OCI-M2 (cell line): Measurements from ENCODE around the gene JAG1.

Source experiments
- DNase-seq: peaks from one replicate; lab custom pipeline; 2025; ENCODE audit not compliant: unreplicated experiment; lab: John Stamatoyannopoulos, UW

Gene JAG1

GRCh38 chr20:10654630-10655029 is 19.2 kb downstream of the JAG1 start:
- no peak for DNase-seq

- DNase-seq: no peak
Observed at GRCh38 chr20:10654250-10654610, 19.6 kb downstream of the JAG1 start.

GRCh38 chr20:10653599-10654249 is 20.1 kb downstream of the JAG1 start:
- DNase-seq: no peak

GRCh38 chr20:10652660-10653261 is 21.0 kb downstream of the JAG1 start:
- DNase-seq: no peak

GRCh38 chr20:10652185-10652584 is 21.6 kb downstream of the JAG1 start:
- no peak for DNase-seq

GRCh38 chr20:10651227-10651990 is 22.4 kb downstream of the JAG1 start:
- DNase-seq: no peak

- no peak for DNase-seq
Observed at GRCh38 chr20:10649797-10650160, 24.0 kb downstream of the JAG1 start.

GRCh38 chr20:10649080-10649796 is 24.6 kb downstream of the JAG1 start:
- no peak for DNase-seq

- DNase-seq: no peak
Observed at GRCh38 chr20:10648651-10649050, 25.1 kb downstream of the JAG1 start.

GRCh38 chr20:10647909-10648308 is 25.9 kb downstream of the JAG1 start:
- DNase-seq: no peak

GRCh38 chr20:10647471-10647870 is 26.3 kb downstream of the JAG1 start:
- DNase-seq: no peak

- DNase-seq: no peak
Observed at GRCh38 chr20:10646886-10647420, 26.8 kb downstream of the JAG1 start.

- no peak for DNase-seq
Observed at GRCh38 chr20:10646006-10646405, 27.8 kb downstream of the JAG1 start.

- no peak for DNase-seq
Observed at GRCh38 chr20:10645205-10645570, 28.6 kb downstream of the JAG1 start.

- DNase-seq: no peak
Observed at GRCh38 chr20:10644458-10645204, 29.2 kb downstream of the JAG1 start.

GRCh38 chr20:10643560-10643873 is 30.3 kb downstream of the JAG1 start:
- DNase-seq: no peak

- DNase-seq: no peak
Observed at GRCh38 chr20:10642856-10643559, 30.8 kb downstream of the JAG1 start.

GRCh38 chr20:10641893-10642292 is 31.9 kb downstream of the JAG1 start:
- no peak for DNase-seq

GRCh38 chr20:10641467-10641866 is 32.3 kb downstream of the JAG1 start:
- no peak for DNase-seq

- DNase-seq: no peak
Observed at GRCh38 chr20:10640897-10641296, 32.9 kb downstream of the JAG1 start.
